ENCODE results near the gene DBN1. TPM values are rescaled to one million over a fixed set of nuclear protein-coding genes. Genes with fewer than 3 reads are reported as not detected.

Gene DBN1
- total and polyA plus RNA-seq, 10 donors = 6.8 to 26.5 (median 17.0) TPM

DNA sequence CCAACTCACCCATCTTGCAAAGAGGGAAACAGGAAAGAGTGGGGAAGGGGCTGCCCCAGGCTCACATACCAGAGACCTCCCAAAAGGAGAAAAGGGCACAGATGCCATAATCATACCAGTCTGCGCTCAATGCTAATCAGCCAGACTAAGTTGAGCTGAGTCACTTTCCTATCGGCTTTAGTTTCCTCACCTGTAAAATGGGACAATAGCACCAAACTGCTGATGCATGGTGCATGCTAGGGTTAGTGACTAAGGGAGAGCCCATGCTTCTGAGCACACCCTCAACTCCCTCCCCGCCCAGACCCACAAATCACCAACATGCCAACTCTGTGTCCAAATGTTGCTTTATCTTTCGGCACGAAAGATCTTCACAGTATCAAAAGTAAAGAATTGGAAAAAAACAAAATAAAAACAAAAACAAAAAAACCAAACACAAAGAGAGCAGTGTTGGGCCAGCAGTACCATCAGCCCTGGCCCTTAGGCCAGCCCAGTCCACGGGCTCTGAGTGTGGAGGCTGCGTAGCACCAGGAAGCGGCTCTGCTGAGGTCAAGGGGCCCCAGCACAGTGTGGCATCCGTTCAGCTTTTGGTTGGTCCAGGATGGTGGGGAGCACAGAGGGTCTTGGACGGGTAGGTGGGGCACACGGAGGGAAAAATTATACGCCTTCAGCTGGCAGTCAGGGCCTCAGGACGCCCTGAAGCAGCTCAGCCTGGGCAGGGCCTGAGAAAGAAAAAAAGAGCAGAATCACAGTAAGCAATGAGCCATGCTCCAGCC is 46.2 kb upstream of the DBN1 start:
- peaks cover 10 to 62% (median 33%) of the 10 kb centered on the region in 6 donors for H3K4me1 ChIP-seq
- no peaks in the 10 kb centered on the region for H3K27me3 ChIP-seq (replicated peaks in 1 of 7)
- TF ChIP-seq POLR2AphosphoS5 (IDR thresholded peaks at IDR 0.05) (no peak), POLR2A (IDR thresholded peaks at IDR 0.05) (no peak)
- TF ChIP-seq, protein P1, sequence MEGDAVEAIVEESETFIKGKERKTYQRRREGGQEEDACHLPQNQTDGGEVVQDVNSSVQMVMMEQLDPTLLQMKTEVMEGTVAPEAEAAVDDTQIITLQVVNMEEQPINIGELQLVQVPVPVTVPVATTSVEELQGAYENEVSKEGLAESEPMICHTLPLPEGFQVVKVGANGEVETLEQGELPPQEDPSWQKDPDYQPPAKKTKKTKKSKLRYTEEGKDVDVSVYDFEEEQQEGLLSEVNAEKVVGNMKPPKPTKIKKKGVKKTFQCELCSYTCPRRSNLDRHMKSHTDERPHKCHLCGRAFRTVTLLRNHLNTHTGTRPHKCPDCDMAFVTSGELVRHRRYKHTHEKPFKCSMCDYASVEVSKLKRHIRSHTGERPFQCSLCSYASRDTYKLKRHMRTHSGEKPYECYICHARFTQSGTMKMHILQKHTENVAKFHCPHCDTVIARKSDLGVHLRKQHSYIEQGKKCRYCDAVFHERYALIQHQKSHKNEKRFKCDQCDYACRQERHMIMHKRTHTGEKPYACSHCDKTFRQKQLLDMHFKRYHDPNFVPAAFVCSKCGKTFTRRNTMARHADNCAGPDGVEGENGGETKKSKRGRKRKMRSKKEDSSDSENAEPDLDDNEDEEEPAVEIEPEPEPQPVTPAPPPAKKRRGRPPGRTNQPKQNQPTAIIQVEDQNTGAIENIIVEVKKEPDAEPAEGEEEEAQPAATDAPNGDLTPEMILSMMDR (IDR thresholded peaks at IDR 0.05 in 8 of 11, conservative IDR thresholded peaks at IDR 0.05 in 3 of 11) = no peak
- intact Hi-C loops (cut with DNase I; ENCODE audit: low total_unique reads) = no loop called here
- no peak overlapping the region for H3K4me3 ChIP-seq
- no peaks in the 10 kb centered on the region for H3K9me3 ChIP-seq
- WGBS, 5 donors = 81 to 93% (median 85%) methylated on average over 13 of the region's 13 CpGs
- peaks cover 0 to 69% (median 60%) of the 10 kb centered on the region in 6 donors for H3K36me3 ChIP-seq
- H3K27ac ChIP-seq = no peak overlapping the region
- DNase-seq = peak; percentile 59

DNA sequence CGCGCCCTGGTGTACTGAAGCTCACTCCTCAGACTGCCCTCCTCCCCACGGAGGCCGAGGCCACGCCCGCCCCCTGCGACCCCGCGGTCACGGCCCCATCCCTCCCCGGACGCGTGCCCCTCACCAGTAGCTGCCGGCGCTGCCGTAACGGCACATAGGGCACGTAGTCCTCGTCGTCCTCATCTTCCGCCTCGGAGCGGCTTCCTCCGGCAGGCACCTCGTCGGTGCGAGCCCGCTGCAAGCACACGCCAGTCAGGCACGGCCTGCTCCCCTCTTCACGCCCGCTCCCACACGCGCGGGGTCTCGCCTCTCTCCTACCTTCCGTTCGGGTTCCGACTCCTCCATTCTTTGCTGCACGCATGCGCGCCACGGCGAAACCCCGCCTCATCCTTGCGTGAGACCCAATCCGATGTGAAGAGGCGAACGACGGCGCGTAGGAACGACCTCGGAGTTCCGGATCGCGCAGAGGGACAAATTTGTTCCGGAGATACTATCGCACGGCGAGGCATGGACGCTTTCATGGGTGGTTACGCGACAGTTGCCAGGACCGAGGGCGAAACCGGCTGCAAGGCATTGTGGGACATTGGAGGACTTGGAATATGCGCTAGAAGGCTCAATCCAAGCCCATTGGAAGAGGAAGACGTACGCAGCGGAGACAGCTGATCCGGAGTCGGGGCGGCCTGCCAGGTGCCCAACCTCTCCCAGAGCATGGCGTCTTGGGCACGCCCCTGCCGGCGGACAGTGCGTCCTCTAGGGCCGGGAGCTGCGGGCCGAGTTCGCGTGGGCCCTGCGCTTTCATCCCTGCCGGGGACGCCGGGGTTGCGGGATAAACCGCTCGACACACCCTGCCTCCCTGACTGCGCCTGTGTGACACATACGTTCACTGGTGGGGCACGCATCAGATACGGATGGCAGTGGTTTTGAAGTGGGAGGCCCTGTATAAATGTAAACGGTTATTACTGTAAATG is 43.5 kb upstream of the DBN1 start, which contains the start of gene DDX41:
TSS of gene DDX41 (minus strand) at position 361 of the 968 bp plus-strand sequence. CDS start at position 345, 16 bp downstream.
- peaks cover 0 to 70% (median 64%) of the 10 kb centered on the region in 6 donors for H3K36me3 ChIP-seq
- intact Hi-C loops (cut with DNase I; ENCODE audit: low total_unique reads) = no loop called here
- H3K4me1 ChIP-seq = peaks cover 10 to 77% (median 38%) of the 10 kb centered on the region in 6 donors
- no peaks in the 10 kb centered on the region for H3K27me3 ChIP-seq (replicated peaks in 1 of 7)
- WGBS, 5 donors = 0 to 1% (median 0%) methylated on average over 47 to 96 of the region's 96 CpGs
- DNase-seq = peak; percentile 98
- H3K4me3 ChIP-seq = peak within 1 kb of the TSS; percentile 70 to 98 (median 94)
- TF ChIP-seq POLR2AphosphoS5 (IDR thresholded peaks at IDR 0.05) (peak; percentile 97 to 98 (median 97)), POLR2A (IDR thresholded peaks at IDR 0.05) (peak in 1 of 3 donors; percentile 36)
- TF ChIP-seq, protein P1 (IDR thresholded peaks at IDR 0.05 in 8 of 11, conservative IDR thresholded peaks at IDR 0.05 in 3 of 11) = peak in 4 of 11 experiments; percentile 13 to 35 (median 19)
- H3K9me3 ChIP-seq = no peaks in the 10 kb centered on the region
- H3K27ac ChIP-seq = peak within 1 kb of the TSS; percentile 55 to 93 (median 86)

DNA sequence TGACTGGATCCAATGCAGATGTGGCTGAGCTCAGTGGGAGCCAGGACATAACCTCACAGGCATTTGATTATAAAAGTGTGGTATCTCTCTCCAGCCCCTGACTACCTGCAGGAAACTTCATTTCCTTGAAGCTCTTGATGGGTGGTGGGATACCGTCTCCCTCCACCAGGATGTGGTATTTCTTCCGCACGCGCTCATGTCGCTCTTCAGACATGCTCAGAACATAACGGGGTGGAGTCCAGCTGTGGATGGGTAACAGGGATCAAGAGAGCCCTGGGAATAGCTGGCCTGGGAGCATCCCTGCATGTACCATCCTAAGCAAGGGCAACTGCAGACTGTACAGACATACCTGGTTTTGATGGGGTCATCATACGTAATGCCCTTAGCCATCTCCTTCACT is 42.1 kb upstream of the DBN1 start:
- TF ChIP-seq POLR2AphosphoS5 (IDR thresholded peaks at IDR 0.05) (no peak), POLR2A (IDR thresholded peaks at IDR 0.05) (no peak)
- TF ChIP-seq, protein P1 (IDR thresholded peaks at IDR 0.05 in 8 of 11, conservative IDR thresholded peaks at IDR 0.05 in 3 of 11) = no peak
- peak overlapping the region in 1 of 8 donors; percentile 86 for H3K27ac ChIP-seq
- DNase-seq = no peak
- 79 to 85% (median 80%) methylated on average over 7 of the region's 7 CpGs for WGBS, 5 donors
- intact Hi-C loops (cut with DNase I; ENCODE audit: low total_unique reads) = no loop called here
- no peaks in the 10 kb centered on the region for H3K9me3 ChIP-seq
- H3K4me1 ChIP-seq = peaks cover 10 to 77% (median 47%) of the 10 kb centered on the region in 6 donors
- H3K36me3 ChIP-seq = peaks cover 0 to 70% (median 64%) of the 10 kb centered on the region in 6 donors
- no peaks in the 10 kb centered on the region for H3K27me3 ChIP-seq (replicated peaks in 1 of 7)
- peak overlapping the region in 7 of 8 donors; percentile 70 to 98 (median 94) for H3K4me3 ChIP-seq
